ENCODE measurements around the gene NTRK1. TPM values are rescaled to one million over a fixed set of nuclear protein-coding genes. Genes with fewer than 3 reads are reported as not detected.
A peak's percentile ranks its signal among the peaks of the same experiment; 100 is the strongest.

NTRK1 gene
- total and polyA plus RNA-seq, 3 experiments from 2014 or later, result 2.9 to 3.0 TPM; not detected in 1

GRCh38 chr1:156889802-156890580 is 29.3 kb downstream of the NTRK1 start:
- Histone ChIP-seq H3K4me1 (ENCODE audit: insufficient read depth, low read length) (peaks cover 16% of the 10 kb centered on the region), H3K36me3 (ENCODE audit: insufficient read depth, low read length) (no peaks in the 10 kb centered on the region), H3K27ac (ENCODE audit: low read depth, low read length) (no peak overlapping the region), H3K4me3 (ENCODE audit: low read length) (no peak overlapping the region), H3K27me3 (ENCODE audit: insufficient read depth, low read length, poor library complexity, severe bottlenecking) (peaks cover 3% of the 10 kb centered on the region), H3K9me3 (ENCODE audit: low read length) (no peaks in the 10 kb centered on the region)
- DNase-seq, result peak in 4 of 5 donors; percentile 24 to 61 (median 42)
- peaks cover 15 to 20% (median 16%) of the 10 kb centered on the region in 3 donors for H3K4me1 Mint-ChIP-seq
- peaks cover 0 to 2% (median 0%) of the 10 kb centered on the region in 5 donors for H3K9me3 Mint-ChIP-seq
- CTCF ChIA-PET, result interaction anchor here (0.8 to 4.9 kb wide), 20 partner anchors 9 to 200 kb away, joined by 3 to 32 read pairs (median 6); partner anchors contain the start of gene NTRK1
- H3K27me3 Mint-ChIP-seq, result peaks cover 40 to 66% of the 10 kb centered on the region in 2 donors
- POLR2A ChIA-PET, result no interaction called here
- peak overlapping the region in 2 of 8 donors; percentile 2 to 36 for H3K27ac Mint-ChIP-seq
- peak overlapping the region in 3 of 7 donors; percentile 0 to 7 (median 3) for H3K4me3 Mint-ChIP-seq
- peaks cover 0 to 3% (median 0%) of the 10 kb centered on the region in 3 donors for H3K36me3 Mint-ChIP-seq

DNA sequence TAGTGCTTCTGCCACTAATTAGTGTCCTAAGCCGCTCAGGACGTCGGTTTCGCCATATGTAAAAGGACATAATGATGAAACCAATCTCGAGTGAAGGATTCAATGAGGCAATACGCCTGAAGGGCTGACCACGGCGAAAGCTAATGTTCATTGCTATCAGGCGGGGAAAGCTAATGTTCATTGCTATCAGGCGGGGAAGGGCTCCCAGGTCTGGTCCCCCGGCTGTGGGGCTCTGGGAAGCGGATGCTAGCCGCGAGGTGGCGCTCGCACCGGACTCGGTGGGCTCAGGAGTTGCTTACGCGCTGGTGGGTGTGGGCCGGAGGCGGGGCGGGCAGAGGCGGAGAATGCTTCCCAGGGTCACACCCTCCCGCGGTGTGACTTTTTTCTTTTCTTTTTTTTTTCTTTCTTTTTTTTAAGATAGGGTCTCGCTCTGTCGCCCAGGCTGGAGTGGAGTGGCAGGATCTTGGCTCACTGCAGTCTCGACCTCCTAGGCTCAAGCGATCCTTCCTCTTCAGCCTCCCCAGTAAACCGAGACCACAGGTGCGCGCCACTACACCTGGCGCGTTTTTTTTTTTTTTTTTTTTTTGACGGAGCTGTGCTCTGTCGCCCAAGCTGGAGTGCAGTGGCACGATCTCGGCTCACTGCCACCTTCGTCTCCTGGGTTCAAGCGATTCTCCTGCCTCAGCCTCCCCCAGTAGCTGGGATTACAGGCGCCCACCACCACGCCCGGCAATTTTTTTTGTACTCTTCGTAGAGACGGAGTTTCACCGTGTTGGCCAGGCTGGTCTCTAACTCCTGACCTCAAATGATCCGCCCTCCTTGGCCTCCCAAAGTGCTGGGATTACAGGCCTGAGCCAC is 31.8 kb downstream of the NTRK1 start:
- Histone ChIP-seq H3K4me3 (ENCODE audit: low read length) (peak overlapping the region; percentile 20), H3K27ac (ENCODE audit: low read depth, low read length) (no peak overlapping the region), H3K27me3 (ENCODE audit: insufficient read depth, low read length, poor library complexity, severe bottlenecking) (peaks cover 3% of the 10 kb centered on the region), H3K36me3 (ENCODE audit: insufficient read depth, low read length) (no peaks in the 10 kb centered on the region), H3K4me1 (ENCODE audit: insufficient read depth, low read length) (peaks cover 16% of the 10 kb centered on the region), H3K9me3 (ENCODE audit: low read length) (no peaks in the 10 kb centered on the region)
- Mint-ChIP-seq H3K27me3 (peaks cover 46 to 69% of the 10 kb centered on the region in 2 donors), H3K4me3 (peak overlapping the region; percentile 70 to 83 (median 75)), H3K36me3 (peaks cover 0 to 3% (median 3%) of the 10 kb centered on the region in 3 donors), H3K4me1 (peaks cover 15 to 20% (median 16%) of the 10 kb centered on the region in 3 donors), H3K27ac (peak overlapping the region in 1 of 8 donors; percentile 72), H3K9me3 (no peaks in the 10 kb centered on the region)
- ChIA-PET CTCF (interaction anchor here (0.9 to 4.9 kb wide), 13 partner anchors 9 to 203 kb away, joined by 3 to 32 read pairs (median 3); partner anchors contain the start of gene NTRK1), POLR2A (interaction anchor here (0.5 to 0.6 kb wide), 3 partner anchors 71 to 529 kb away, joined by 3 to 5 read pairs (median 3); no protein-coding TSS in a partner anchor)
- peak; percentile 76 to 86 (median 77) for DNase-seq

DNA sequence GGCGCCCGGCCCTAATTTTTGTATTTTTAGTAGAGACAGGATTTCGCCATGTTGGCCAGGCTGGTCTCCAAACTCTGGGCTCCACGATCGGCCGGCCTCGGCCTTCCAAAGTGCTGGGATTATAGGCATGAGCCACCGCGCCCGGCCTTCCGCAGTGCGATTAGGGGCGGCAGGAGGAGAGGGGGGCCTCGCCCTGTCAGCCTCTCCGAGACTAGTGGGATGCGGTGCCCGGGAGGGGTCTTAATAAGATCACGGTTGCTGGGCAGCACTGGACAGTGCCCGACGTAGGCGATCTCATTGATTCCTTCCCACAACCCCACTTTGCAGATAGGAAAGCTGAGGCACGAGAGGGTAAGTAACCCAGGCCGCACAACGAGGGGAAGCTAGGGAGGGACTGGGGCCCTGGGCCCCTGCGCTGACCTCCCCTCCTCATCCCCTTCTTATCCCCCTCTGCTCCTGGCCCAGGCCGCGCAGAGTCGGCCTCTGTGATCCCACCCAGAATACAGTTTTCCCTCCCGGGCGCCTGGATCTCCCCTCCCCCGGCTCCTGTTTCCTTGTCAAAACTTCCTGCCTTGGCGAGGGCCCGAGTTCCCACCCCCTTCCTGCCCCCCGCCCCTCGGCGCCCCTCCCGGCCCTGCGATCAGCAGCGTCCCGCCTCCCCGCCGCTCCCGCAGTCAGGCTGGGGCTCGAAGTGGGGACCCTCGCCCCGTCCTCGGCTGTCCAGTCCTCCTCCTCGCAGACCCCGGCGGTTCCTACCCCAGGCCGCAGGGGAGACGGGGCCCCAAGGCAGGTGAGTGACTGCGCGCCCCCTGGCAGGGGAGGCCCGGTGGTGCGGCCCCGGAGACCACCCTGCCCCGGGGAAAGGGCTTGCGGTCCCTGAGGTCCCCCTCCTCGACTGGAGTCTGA is 32.6 kb downstream of the NTRK1 start, which contains the start of gene PEAR1:
Gene PEAR1, plus strand, starts transcription at position 671 of the 906 bp plus-strand sequence. CDS start 10,209 bp downstream, outside the sequence.
- peak within 1 kb of the TSS; percentile 20 for H3K4me3 ChIP-seq (ENCODE audit: low read length)
- Mint-ChIP-seq H3K9me3 (no peaks in the 10 kb centered on the region), H3K27ac (peak within 1 kb of the TSS in 1 of 8 donors; percentile 63), H3K36me3 (peaks cover 0 to 3% (median 3%) of the 10 kb centered on the region in 3 donors), H3K4me3 (peak within 1 kb of the TSS; percentile 40 to 83 (median 72)), H3K4me1 (peaks cover 15 to 21% (median 16%) of the 10 kb centered on the region in 3 donors), H3K27me3 (peaks cover 49 to 69% of the 10 kb centered on the region in 2 donors)
- peaks cover 3% of the 10 kb centered on the region for H3K27me3 ChIP-seq (ENCODE audit: insufficient read depth, low read length, poor library complexity, severe bottlenecking)
- H3K9me3 ChIP-seq (ENCODE audit: low read length), result no peaks in the 10 kb centered on the region
- ChIA-PET POLR2A (interaction anchor here (0.5 to 0.6 kb wide), 2 partner anchors 85 to 529 kb away, joined by 3 read pairs; no protein-coding TSS in a partner anchor), CTCF (interaction anchor here (1.1 to 4.9 kb wide), 8 partner anchors 8 to 204 kb away, joined by 3 to 32 read pairs (median 3); partner anchors contain the start of gene NTRK1)
- peaks cover 18% of the 10 kb centered on the region for H3K4me1 ChIP-seq (ENCODE audit: insufficient read depth, low read length)
- H3K27ac ChIP-seq (ENCODE audit: low read depth, low read length), result peak within 1 kb of the TSS; percentile 9
- H3K36me3 ChIP-seq (ENCODE audit: insufficient read depth, low read length), result no peaks in the 10 kb centered on the region
- no peak for DNase-seq

GRCh38 chr1:156894001-156894400 is 33.3 kb downstream of the NTRK1 start:
- Histone ChIP-seq H3K4me3 (ENCODE audit: low read length) (no peak overlapping the region), H3K4me1 (ENCODE audit: insufficient read depth, low read length) (peaks cover 21% of the 10 kb centered on the region), H3K9me3 (ENCODE audit: low read length) (no peaks in the 10 kb centered on the region), H3K27me3 (ENCODE audit: insufficient read depth, low read length, poor library complexity, severe bottlenecking) (peaks cover 3% of the 10 kb centered on the region), H3K27ac (ENCODE audit: low read depth, low read length) (no peak overlapping the region), H3K36me3 (ENCODE audit: insufficient read depth, low read length) (no peaks in the 10 kb centered on the region)
- CTCF ChIA-PET, result interaction anchor here (1.2 to 1.6 kb wide), 2 partner anchors 34 to 48 kb away, joined by 3 to 4 read pairs; no protein-coding TSS in a partner anchor
- Mint-ChIP-seq H3K36me3 (peaks cover 0 to 3% (median 2%) of the 10 kb centered on the region in 3 donors), H3K27ac (no peak overlapping the region), H3K4me1 (peaks cover 15 to 26% (median 16%) of the 10 kb centered on the region in 3 donors), H3K27me3 (peaks cover 55 to 72% of the 10 kb centered on the region in 2 donors), H3K4me3 (peak overlapping the region in 3 of 7 donors; percentile 27 to 40 (median 39)), H3K9me3 (no peaks in the 10 kb centered on the region)
- POLR2A ChIA-PET, result no interaction called here
- no peak for DNase-seq

DNA sequence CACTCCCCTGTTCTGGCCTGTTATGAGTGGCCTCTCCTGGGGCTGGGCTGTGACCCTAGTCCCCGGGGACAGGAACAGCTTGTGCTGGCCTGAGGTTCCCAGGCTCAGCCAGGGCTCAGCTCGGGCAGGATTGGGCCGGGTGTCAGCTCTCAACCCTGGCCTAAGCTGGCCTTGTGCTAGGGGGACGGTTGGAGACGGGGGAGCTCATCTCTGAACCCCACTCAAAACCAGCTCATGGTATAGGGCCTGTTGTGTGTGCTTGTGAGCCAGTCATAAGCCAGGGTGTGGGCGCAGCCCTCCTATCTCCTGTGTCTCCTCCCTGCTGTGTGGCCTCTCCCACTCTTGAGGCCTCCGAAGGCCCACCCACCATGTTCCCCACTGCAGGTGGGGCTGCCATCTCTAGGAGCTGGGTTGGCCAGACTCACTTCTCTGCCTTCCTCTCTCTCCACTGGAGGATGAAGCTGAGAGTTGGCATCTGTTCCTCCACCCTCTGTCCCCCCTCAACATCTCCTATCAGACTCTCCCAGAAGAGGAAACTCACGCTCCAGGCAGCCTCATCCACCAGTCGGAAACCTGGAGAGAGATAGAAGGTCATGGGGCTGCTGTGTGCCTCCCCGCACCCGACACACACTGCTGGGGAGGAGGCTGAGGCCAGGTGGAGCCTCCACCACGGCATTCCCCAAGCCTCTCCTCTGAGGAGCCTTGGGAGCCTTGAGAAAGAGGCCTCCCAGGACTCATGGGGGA is 34.2 kb downstream of the NTRK1 start:
- CTCF ChIA-PET, result interaction anchor here (1.0 to 1.6 kb wide), 4 partner anchors 33 to 205 kb away, joined by 3 to 4 read pairs (median 4); no protein-coding TSS in a partner anchor

GRCh38 chr1:156895455-156895812 is 34.8 kb downstream of the NTRK1 start:
- peaks cover 53 to 70% of the 10 kb centered on the region in 2 donors for H3K27me3 Mint-ChIP-seq

More for the DNA sequence above, 34.2 kb downstream of the NTRK1 start:
- H3K36me3 ChIP-seq (ENCODE audit: insufficient read depth, low read length), result no peaks in the 10 kb centered on the region
- Mint-ChIP-seq H3K4me1 (peaks cover 15 to 26% (median 16%) of the 10 kb centered on the region in 3 donors), H3K27ac (no peak overlapping the region), H3K4me3 (no peak overlapping the region), H3K27me3 (peaks cover 57 to 70% of the 10 kb centered on the region in 2 donors), H3K36me3 (peaks cover 0 to 3% (median 2%) of the 10 kb centered on the region in 3 donors), H3K9me3 (no peaks in the 10 kb centered on the region)
- H3K27me3 ChIP-seq (ENCODE audit: insufficient read depth, low read length, poor library complexity, severe bottlenecking), result peaks cover 3% of the 10 kb centered on the region
- no peak overlapping the region for H3K4me3 ChIP-seq (ENCODE audit: low read length)
- H3K9me3 ChIP-seq (ENCODE audit: low read length), result no peaks in the 10 kb centered on the region
- peak overlapping the region; percentile 38 for H3K27ac ChIP-seq (ENCODE audit: low read depth, low read length)
- POLR2A ChIA-PET, result no interaction called here
- DNase-seq, result peak in 1 of 5 donors; percentile 8
- H3K4me1 ChIP-seq (ENCODE audit: insufficient read depth, low read length), result peaks cover 21% of the 10 kb centered on the region

More at GRCh38 chr1:156895455-156895812, 34.8 kb downstream of the NTRK1 start:
- CTCF ChIA-PET, result interaction anchor here (1.4 kb wide), 1 partner anchor 206 kb away, joined by 4 read pairs; no protein-coding TSS in a partner anchor
- Mint-ChIP-seq H3K4me3 (no peak overlapping the region), H3K27ac (no peak overlapping the region), H3K4me1 (peaks cover 12 to 26% (median 13%) of the 10 kb centered on the region in 3 donors), H3K9me3 (no peaks in the 10 kb centered on the region), H3K36me3 (peaks cover 0 to 3% (median 2%) of the 10 kb centered on the region in 3 donors)
- Histone ChIP-seq H3K27ac (ENCODE audit: low read depth, low read length) (peak overlapping the region; percentile 38), H3K9me3 (ENCODE audit: low read length) (no peaks in the 10 kb centered on the region), H3K4me3 (ENCODE audit: low read length) (no peak overlapping the region), H3K4me1 (ENCODE audit: insufficient read depth, low read length) (peaks cover 21% of the 10 kb centered on the region), H3K36me3 (ENCODE audit: insufficient read depth, low read length) (no peaks in the 10 kb centered on the region), H3K27me3 (ENCODE audit: insufficient read depth, low read length, poor library complexity, severe bottlenecking) (peaks cover 3% of the 10 kb centered on the region)
- no peak for DNase-seq
- POLR2A ChIA-PET, result no interaction called here
